Astrocyte (in vitro differentiated cells and primary cell): Measurements from ENCODE around the gene ANO8.

ENCODE experiments used
- CTCF ChIP-seq: IDR thresholded peaks from 2 replicates; pipeline ENCODE4 v1.5.1; 2011; ENCODE audit warnings: low read depth, mild to moderate bottlenecking, inconsistent platforms, low read length, moderate library complexity; ENCODE audit not compliant: insufficient read depth
- EZH2 ChIP-seq: IDR thresholded peaks from 2 replicates; pipeline ENCODE4 v1.6.1; 2012; ENCODE audit warnings: mild to moderate bottlenecking, low read length, inconsistent platforms; ENCODE audit not compliant: insufficient read depth

GRCh38 chr19:17341845-17342244 is 7.2 kb upstream of the ANO8 start:
- TF ChIP-seq CTCF (no peak), EZH2 (no peak)
